HCT116 (cell line): ENCODE measurements around the gene TMEM51. TPM values are rescaled to one million over a fixed set of nuclear protein-coding genes. Genes with fewer than 3 reads are reported as not detected.

Experiments used
- ATAC-seq: fragments of 200-7000 bp; cut with Tn5 transposase; 2 replicates; pipeline ENCODE4 v1.9.1; 2020; ENCODE audit warnings: mild to moderate bottlenecking, moderate library complexity
- BruUV-seq: library from RNA; stranded (reverse); fragments of 400-500 nt; replicated peaks from 2 replicates; lab custom pipeline; 2021; lab: Mats Ljungman, UMichigan
- CTCF ChIA-PET: fragments of 300-600 bp; sonication (Branson Sonifier 250); formaldehyde crosslinking; loops from one replicate; lab custom pipeline; 2021; ENCODE audit warnings: antibody characterized with exemption; lab: Charles Lee
- POLR2A ChIA-PET: fragments of 300-600, 350-600 bp; sonication (Branson Sonifier 250); formaldehyde crosslinking; loops from one replicate; lab custom pipeline; 2021; ENCODE audit warnings: antibody characterized with exemption; lab: Charles Lee
- RAD21 ChIA-PET, 2 experiments: fragments of 300-600 bp; sonication (Branson Sonifier 250); formaldehyde crosslinking; loops; one replicate each; lab custom pipeline; 2023; ENCODE audit warnings: low total read pairs in 2 of 2; ENCODE audit not compliant: uncharacterized antibody in 2 of 2, unreplicated experiment in 2 of 2, low non-redundant PET in 1 of 2; lab: Charles Lee
- DNase-seq: peaks from one replicate; pipeline ENCODE4 v3.0.0-alpha.2; 2010; ENCODE audit warnings: low read depth, low spot score
- H2AFZ ChIP-seq: fragments of 200-600 bp; shearing (Covaris generic), sonication (generic); 2 replicates; pipeline ENCODE4 v1.6.1; 2017; ENCODE audit warnings: low read depth, mixed run types, mixed read lengths, antibody characterized with exemption, low read length; ENCODE audit not compliant: poor library complexity, severe bottlenecking
- H3K27ac ChIP-seq: 2 replicates; pipeline ENCODE4 v1.5.1; 2012; ENCODE audit warnings: low read depth, low read length
- H3K27me3 ChIP-seq: fragments of 200-600 bp; sonication (generic); 2 replicates; pipeline ENCODE4 v1.6.1; 2016; ENCODE audit warnings: mixed run types, low read length, mixed read lengths; ENCODE audit not compliant: insufficient read depth
- H3K36me3 ChIP-seq, 2 experiments: fragments of 200-500 bp in 1 of 2; fragments of 200-600 bp in 1 of 2; sonication (Bioruptor generic) in 1 of 2; sonication (generic) in 1 of 2; 2 replicates each; pipeline versions ENCODE4 v1.5.1 to v1.6.1; 2014 to 2016; ENCODE audit warnings: low read length in 2 of 2, inconsistent platforms in 1 of 2, mixed read lengths in 1 of 2, mixed run types in 1 of 2; ENCODE audit not compliant: insufficient read depth in 2 of 2, control insufficient read depth in 1 of 2
- H3K4me1 ChIP-seq, 2 experiments: fragments of 200-600 bp in 1 of 2; sonication (generic) in 1 of 2; 2 replicates each; pipeline versions ENCODE4 v1.5.1 to v1.6.1; 2012 to 2017; ENCODE audit warnings: low read length in 2 of 2, inconsistent platforms in 1 of 2, mild to moderate bottlenecking in 1 of 2, mixed read lengths in 1 of 2, mixed run types in 1 of 2, moderate library complexity in 1 of 2; ENCODE audit not compliant: insufficient read depth in 2 of 2, control insufficient read depth in 1 of 2
- H3K4me2 ChIP-seq: fragments of 200-600 bp; sonication (generic); 2 replicates; pipeline ENCODE4 v1.6.1; 2017; ENCODE audit warnings: mixed run types, low read length, mixed read lengths
- H3K4me3 ChIP-seq, 2 experiments: fragments of 200-600 bp in 1 of 2; sonication (generic) in 1 of 2; replicated peaks in 1 of 2; 2 replicates each; pipeline ENCODE4 v1.5.1; 2011 to 2016; ENCODE audit warnings: low read length in 2 of 2, control low read depth in 1 of 2, low read depth in 1 of 2, mild to moderate bottlenecking in 1 of 2, mixed read lengths in 1 of 2, mixed run types in 1 of 2
- H3K79me2 ChIP-seq: fragments of 200-600 bp; sonication (generic); 2 replicates; pipeline ENCODE4 v1.6.1; 2017; ENCODE audit warnings: mild to moderate bottlenecking, mixed run types, low read length, moderate library complexity, mixed read lengths; ENCODE audit not compliant: insufficient read depth
- H3K9ac ChIP-seq: fragments of 200-600 bp; sonication (generic); 2 replicates; pipeline ENCODE4 v1.6.1; 2016; ENCODE audit warnings: low read length, mixed read lengths
- H3K9me2 ChIP-seq: fragments of 200-600 bp; sonication (generic), shearing (Covaris generic); 2 replicates; pipeline ENCODE4 v1.6.1; 2017; ENCODE audit warnings: mixed run types, mild to moderate bottlenecking, moderate library complexity; ENCODE audit not compliant: insufficient read depth
- H3K9me3 ChIP-seq, 2 experiments: fragments of 200-500 bp in 1 of 2; fragments of 200-600 bp in 1 of 2; sonication (Bioruptor generic) in 1 of 2; sonication (generic) in 1 of 2; 2 replicates each; pipeline ENCODE4 v1.6.1; 2014 to 2017; ENCODE audit warnings: low read length in 2 of 2, mixed read lengths in 2 of 2, inconsistent platforms in 1 of 2, low read depth in 1 of 2, mild to moderate bottlenecking in 1 of 2, mixed run types in 1 of 2, moderate library complexity in 1 of 2; ENCODE audit not compliant: control insufficient read depth in 1 of 2, insufficient read depth in 1 of 2
- H4K20me1 ChIP-seq: fragments of 200-600 bp; sonication (generic), shearing (Covaris generic); 2 replicates; pipeline ENCODE4 v1.6.1; 2017; ENCODE audit warnings: mixed run types, mild to moderate bottlenecking, moderate library complexity; ENCODE audit not compliant: insufficient read depth
- CEBPB ChIP-seq: IDR thresholded peaks from 2 replicates; pipeline ENCODE4 v1.6.1; 2012; ENCODE audit warnings: low read depth
- CTCF ChIP-seq, 3 experiments: fragments of 200-600 bp in 1 of 3; sonication (generic) in 1 of 3; IDR thresholded peaks in 2 of 3; conservative IDR thresholded peaks in 1 of 3; 2 replicates each; pipeline ENCODE4 v1.5.1; 2012 to 2017; ENCODE audit warnings: low read depth in 2 of 3, low read length in 2 of 3, antibody characterized with exemption in 1 of 3, borderline replicate concordance in 1 of 3, control low read depth in 1 of 3, mild to moderate bottlenecking in 1 of 3, mixed read lengths in 1 of 3, mixed run types in 1 of 3, moderate library complexity in 1 of 3; ENCODE audit not compliant: insufficient read depth in 1 of 3
- EGR1 ChIP-seq: IDR thresholded peaks from 2 replicates; pipeline ENCODE4 v1.6.1; 2012; ENCODE audit warnings: low read depth
- ELF1 ChIP-seq: IDR thresholded peaks from 2 replicates; pipeline ENCODE4 v1.6.1; 2012; ENCODE audit warnings: low read depth, borderline replicate concordance
- EZH2 ChIP-seq: fragments of 200-600 bp; sonication (generic); IDR thresholded peaks from 2 replicates; pipeline ENCODE4 v1.6.1; 2017; ENCODE audit warnings: antibody characterized with exemption, mixed run types
- FOSL1 ChIP-seq: IDR thresholded peaks from 2 replicates; pipeline ENCODE4 v1.6.1; 2012; ENCODE audit warnings: low read depth
- JUND ChIP-seq: IDR thresholded peaks from 2 replicates; pipeline ENCODE4 v1.6.1; 2012
- POLR2AphosphoS5 ChIP-seq: IDR thresholded peaks from 2 replicates; pipeline ENCODE4 v1.6.1; 2011; ENCODE audit warnings: mild to moderate bottlenecking, low read depth, low read length, moderate library complexity
- SRF ChIP-seq: IDR thresholded peaks from 2 replicates; pipeline ENCODE4 v1.6.1; 2012; ENCODE audit warnings: low read depth
- TCF7L2 ChIP-seq: IDR thresholded peaks from 2 replicates; pipeline ENCODE4 v1.7.0; 2011; ENCODE audit warnings: borderline replicate concordance, inconsistent platforms; ENCODE audit not compliant: insufficient read depth, insufficient read length; ENCODE audit errors: extremely low read depth
- YY1 ChIP-seq: IDR thresholded peaks from 2 replicates; pipeline ENCODE4 v1.6.1; 2011; ENCODE audit warnings: low read length, low read depth, moderate library complexity, mild to moderate bottlenecking; ENCODE audit not compliant: insufficient replicate concordance; ENCODE audit errors: extremely low read depth
- ZFX ChIP-seq: fragments of 450-650 bp; IDR thresholded peaks from 2 replicates; pipeline ENCODE4 v1.6.1; 2017
- ZNF274 ChIP-seq: fragments of 200-500 bp; sonication (Bioruptor generic); IDR thresholded peaks from 2 replicates; pipeline ENCODE4 v1.6.1; 2014; ENCODE audit warnings: mild to moderate bottlenecking, low read depth, low read length, inconsistent platforms
- intact Hi-C: fragments of 100-400 bp; cut with micrococcal nuclease; formaldehyde crosslinking; loops from 2 replicates; pipeline ENCODE4 v1.10.0; 2022
- total RNA-seq: library from RNA; stranded (reverse); gene quantifications from one replicate; pipeline ENCODE4 v1.2.1, GENCODE V29; 2021; ENCODE audit not compliant: unreplicated experiment
- TF ChIP-seq, protein P1 (sequence below): IDR thresholded peaks from 2 replicates; pipeline ENCODE4 v1.6.1; 2012; ENCODE audit warnings: low read depth
- TF ChIP-seq, protein P2 (sequence below): IDR thresholded peaks from 2 replicates; pipeline ENCODE4 v1.6.1; 2011; ENCODE audit warnings: mild to moderate bottlenecking, low read length, moderate library complexity; ENCODE audit not compliant: insufficient replicate concordance; ENCODE audit errors: extremely low read depth

The TMEM51 gene
- total RNA-seq, 1 experiment from 2014 or later, result 16.6 TPM

- Histone ChIP-seq H3K36me3 (no peaks in the 10 kb centered on the region), H3K9ac (no peak overlapping the region), H2AFZ (no peak overlapping the region), H3K27me3 (no peaks in the 10 kb centered on the region), H3K4me3 (no peak overlapping the region), H3K79me2 (no peaks in the 10 kb centered on the region), H3K9me2 (no peaks in the 10 kb centered on the region), H3K4me2 (no peak overlapping the region), H3K9me3 (no peaks in the 10 kb centered on the region), H3K4me1 (peaks cover 30 to 41% of the 10 kb centered on the region in 2 experiments), H3K27ac (no peak overlapping the region), H4K20me1 (no peaks in the 10 kb centered on the region)
- DNase-seq, result no peak
- ChIA-PET RAD21 (no interaction called here), CTCF (interaction anchor here (2.4 kb wide), 1 partner anchor 9 kb away, joined by 8 read pairs; no protein-coding TSS in a partner anchor), POLR2A (no interaction called here)
- TF ChIP-seq EGR1 (no peak), POLR2AphosphoS5 (no peak), CTCF (IDR thresholded peaks at IDR 0.05 in 2 of 3, conservative IDR thresholded peaks at IDR 0.05 in 1 of 3; ENCODE audit: borderline replicate concordance in 1 of 3, insufficient read depth in 1 of 3, low read depth in 2 of 3, low read length in 2 of 3) (no peak), ELF1 (no peak), JUND (no peak), TCF7L2 (no peak), ZFX (no peak), YY1 (no peak), FOSL1 (no peak), EZH2 (no peak), ZNF274 (no peak), CEBPB (no peak), SRF (no peak)
- TF ChIP-seq, protein P1, sequence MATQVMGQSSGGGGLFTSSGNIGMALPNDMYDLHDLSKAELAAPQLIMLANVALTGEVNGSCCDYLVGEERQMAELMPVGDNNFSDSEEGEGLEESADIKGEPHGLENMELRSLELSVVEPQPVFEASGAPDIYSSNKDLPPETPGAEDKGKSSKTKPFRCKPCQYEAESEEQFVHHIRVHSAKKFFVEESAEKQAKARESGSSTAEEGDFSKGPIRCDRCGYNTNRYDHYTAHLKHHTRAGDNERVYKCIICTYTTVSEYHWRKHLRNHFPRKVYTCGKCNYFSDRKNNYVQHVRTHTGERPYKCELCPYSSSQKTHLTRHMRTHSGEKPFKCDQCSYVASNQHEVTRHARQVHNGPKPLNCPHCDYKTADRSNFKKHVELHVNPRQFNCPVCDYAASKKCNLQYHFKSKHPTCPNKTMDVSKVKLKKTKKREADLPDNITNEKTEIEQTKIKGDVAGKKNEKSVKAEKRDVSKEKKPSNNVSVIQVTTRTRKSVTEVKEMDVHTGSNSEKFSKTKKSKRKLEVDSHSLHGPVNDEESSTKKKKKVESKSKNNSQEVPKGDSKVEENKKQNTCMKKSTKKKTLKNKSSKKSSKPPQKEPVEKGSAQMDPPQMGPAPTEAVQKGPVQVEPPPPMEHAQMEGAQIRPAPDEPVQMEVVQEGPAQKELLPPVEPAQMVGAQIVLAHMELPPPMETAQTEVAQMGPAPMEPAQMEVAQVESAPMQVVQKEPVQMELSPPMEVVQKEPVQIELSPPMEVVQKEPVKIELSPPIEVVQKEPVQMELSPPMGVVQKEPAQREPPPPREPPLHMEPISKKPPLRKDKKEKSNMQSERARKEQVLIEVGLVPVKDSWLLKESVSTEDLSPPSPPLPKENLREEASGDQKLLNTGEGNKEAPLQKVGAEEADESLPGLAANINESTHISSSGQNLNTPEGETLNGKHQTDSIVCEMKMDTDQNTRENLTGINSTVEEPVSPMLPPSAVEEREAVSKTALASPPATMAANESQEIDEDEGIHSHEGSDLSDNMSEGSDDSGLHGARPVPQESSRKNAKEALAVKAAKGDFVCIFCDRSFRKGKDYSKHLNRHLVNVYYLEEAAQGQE, result no peak
- TF ChIP-seq, protein P2, sequence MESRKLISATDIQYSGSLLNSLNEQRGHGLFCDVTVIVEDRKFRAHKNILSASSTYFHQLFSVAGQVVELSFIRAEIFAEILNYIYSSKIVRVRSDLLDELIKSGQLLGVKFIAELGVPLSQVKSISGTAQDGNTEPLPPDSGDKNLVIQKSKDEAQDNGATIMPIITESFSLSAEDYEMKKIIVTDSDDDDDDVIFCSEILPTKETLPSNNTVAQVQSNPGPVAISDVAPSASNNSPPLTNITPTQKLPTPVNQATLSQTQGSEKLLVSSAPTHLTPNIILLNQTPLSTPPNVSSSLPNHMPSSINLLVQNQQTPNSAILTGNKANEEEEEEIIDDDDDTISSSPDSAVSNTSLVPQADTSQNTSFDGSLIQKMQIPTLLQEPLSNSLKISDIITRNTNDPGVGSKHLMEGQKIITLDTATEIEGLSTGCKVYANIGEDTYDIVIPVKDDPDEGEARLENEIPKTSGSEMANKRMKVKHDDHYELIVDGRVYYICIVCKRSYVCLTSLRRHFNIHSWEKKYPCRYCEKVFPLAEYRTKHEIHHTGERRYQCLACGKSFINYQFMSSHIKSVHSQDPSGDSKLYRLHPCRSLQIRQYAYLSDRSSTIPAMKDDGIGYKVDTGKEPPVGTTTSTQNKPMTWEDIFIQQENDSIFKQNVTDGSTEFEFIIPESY, result no peak
- no TSS peak for BruUV-seq
- intact Hi-C loops, result no loop called here
- no peak for ATAC-seq
Measured at GRCh38 chr1:15137809-15138208, 15.7 kb upstream of the TMEM51 start.
